ENCODE measurements around the gene ENTPD8.
A peak's percentile ranks its signal among the peaks of the same experiment; 100 is the strongest.
"Not testable (repeated sequence)": the region's sequence is repeated elsewhere in the genome, so short reads cannot be mapped to it uniquely, and the experiment has no call there.

ENTPD8 gene

GRCh38 chr9:137479892-137480685 lies 38.9 kb upstream of the ENTPD8 start:
- Mint-ChIP-seq H3K4me1 (ENCODE audit: low read depth) (no peaks in the 10 kb centered on the region), H3K9me3 (ENCODE audit: low read depth) (peaks cover 8% of the 10 kb centered on the region), H3K27me3 (no peaks in the 10 kb centered on the region), H3K36me3 (peaks cover 8% of the 10 kb centered on the region), H3K27ac (no peak overlapping the region), H3K4me3 (no peak overlapping the region)

- Mint-ChIP-seq H3K4me3 (no peak overlapping the region), H3K36me3 (peaks cover 11% of the 10 kb centered on the region), H3K4me1 (ENCODE audit: low read depth) (no peaks in the 10 kb centered on the region), H3K9me3 (ENCODE audit: low read depth) (peaks cover 8% of the 10 kb centered on the region), H3K27me3 (no peaks in the 10 kb centered on the region), H3K27ac (no peak overlapping the region)
These were observed 38.1 kb upstream of the ENTPD8 start for GRCh38 chr9:137478962-137479861.

- H3K36me3 Mint-ChIP-seq = peaks cover 11% of the 10 kb centered on the region
- H3K9me3 Mint-ChIP-seq (ENCODE audit: low read depth) = peaks cover 8% of the 10 kb centered on the region
- no peaks in the 10 kb centered on the region for H3K27me3 Mint-ChIP-seq
- no peaks in the 10 kb centered on the region for H3K4me1 Mint-ChIP-seq (ENCODE audit: low read depth)
- H3K27ac Mint-ChIP-seq = no peak overlapping the region
- H3K4me3 Mint-ChIP-seq = no peak overlapping the region
These were observed 37.4 kb upstream of the ENTPD8 start for GRCh38 chr9:137478613-137478961.

GRCh38 chr9:137477778-137478612 lies 36.8 kb upstream of the ENTPD8 start:
- H3K36me3 Mint-ChIP-seq = peaks cover 11% of the 10 kb centered on the region
- H3K4me3 Mint-ChIP-seq = no peak overlapping the region
- no peaks in the 10 kb centered on the region for H3K27me3 Mint-ChIP-seq
- peaks cover 8% of the 10 kb centered on the region for H3K9me3 Mint-ChIP-seq (ENCODE audit: low read depth)
- no peaks in the 10 kb centered on the region for H3K4me1 Mint-ChIP-seq (ENCODE audit: low read depth)
- no peak overlapping the region for H3K27ac Mint-ChIP-seq

GRCh38 chr9:137476856-137477255 lies 35.7 kb upstream of the ENTPD8 start:
- peaks cover 8% of the 10 kb centered on the region for H3K9me3 Mint-ChIP-seq (ENCODE audit: low read depth)
- H3K4me1 Mint-ChIP-seq (ENCODE audit: low read depth) = no peaks in the 10 kb centered on the region
- H3K36me3 Mint-ChIP-seq = peaks cover 11% of the 10 kb centered on the region
- H3K4me3 Mint-ChIP-seq = no peak overlapping the region
- no peaks in the 10 kb centered on the region for H3K27me3 Mint-ChIP-seq
- H3K27ac Mint-ChIP-seq = no peak overlapping the region

- H3K36me3 Mint-ChIP-seq = peaks cover 12% of the 10 kb centered on the region
- no peak overlapping the region for H3K4me3 Mint-ChIP-seq
- peaks cover 8% of the 10 kb centered on the region for H3K9me3 Mint-ChIP-seq (ENCODE audit: low read depth)
- no peaks in the 10 kb centered on the region for H3K27me3 Mint-ChIP-seq
- H3K4me1 Mint-ChIP-seq (ENCODE audit: low read depth) = peaks cover 5% of the 10 kb centered on the region
- H3K27ac Mint-ChIP-seq = no peak overlapping the region
These were observed 34.5 kb upstream of the ENTPD8 start for GRCh38 chr9:137475666-137476065.

GRCh38 chr9:137474271-137474670 lies 33.1 kb upstream of the ENTPD8 start:
- Mint-ChIP-seq H3K4me1 (ENCODE audit: low read depth) (peaks cover 14% of the 10 kb centered on the region), H3K36me3 (peaks cover 12% of the 10 kb centered on the region), H3K9me3 (ENCODE audit: low read depth) (peaks cover 8% of the 10 kb centered on the region), H3K27ac (no peak overlapping the region), H3K4me3 (no peak overlapping the region), H3K27me3 (no peaks in the 10 kb centered on the region)

- H3K4me1 Mint-ChIP-seq (ENCODE audit: low read depth) = peaks cover 15% of the 10 kb centered on the region
- H3K36me3 Mint-ChIP-seq = peaks cover 7% of the 10 kb centered on the region
- H3K9me3 Mint-ChIP-seq (ENCODE audit: low read depth) = peaks cover 3% of the 10 kb centered on the region
- H3K27me3 Mint-ChIP-seq = no peaks in the 10 kb centered on the region
- peak overlapping the region; percentile 45 for H3K4me3 Mint-ChIP-seq
- no peak overlapping the region for H3K27ac Mint-ChIP-seq
These were observed 29.6 kb upstream of the ENTPD8 start for GRCh38 chr9:137470785-137471184.

GRCh38 chr9:137467896-137468295 lies 26.7 kb upstream of the ENTPD8 start:
- Mint-ChIP-seq H3K9me3 (ENCODE audit: low read depth) (no peaks in the 10 kb centered on the region), H3K4me1 (ENCODE audit: low read depth) (peaks cover 17% of the 10 kb centered on the region), H3K4me3 (no peak overlapping the region), H3K27ac (no peak overlapping the region), H3K36me3 (peaks cover 2% of the 10 kb centered on the region), H3K27me3 (no peaks in the 10 kb centered on the region)

- Mint-ChIP-seq H3K4me3 (no peak overlapping the region), H3K9me3 (ENCODE audit: low read depth) (no peaks in the 10 kb centered on the region), H3K36me3 (peaks cover 2% of the 10 kb centered on the region), H3K27me3 (no peaks in the 10 kb centered on the region), H3K27ac (no peak overlapping the region), H3K4me1 (ENCODE audit: low read depth) (peaks cover 21% of the 10 kb centered on the region)
These were observed 26.0 kb upstream of the ENTPD8 start for GRCh38 chr9:137467161-137467581.

GRCh38 chr9:137466389-137467085 lies 25.4 kb upstream of the ENTPD8 start:
- not testable (repeated sequence) for H3K27ac Mint-ChIP-seq

GRCh38 chr9:137465720-137466388 lies 24.7 kb upstream of the ENTPD8 start:
- H3K36me3 Mint-ChIP-seq = peaks cover 1% of the 10 kb centered on the region
- no peak overlapping the region for H3K4me3 Mint-ChIP-seq
- H3K9me3 Mint-ChIP-seq (ENCODE audit: low read depth) = no peaks in the 10 kb centered on the region
- no peaks in the 10 kb centered on the region for H3K27me3 Mint-ChIP-seq
- peaks cover 22% of the 10 kb centered on the region for H3K4me1 Mint-ChIP-seq (ENCODE audit: low read depth)
- no peak overlapping the region for H3K27ac Mint-ChIP-seq

More at GRCh38 chr9:137466389-137467085, 25.4 kb upstream of the ENTPD8 start:
- H3K27me3 Mint-ChIP-seq; H3K36me3 Mint-ChIP-seq; H3K9me3 Mint-ChIP-seq (ENCODE audit: low read depth); H3K4me3 Mint-ChIP-seq: not testable (repeated sequence)
- peaks cover 20% of the 10 kb centered on the region for H3K4me1 Mint-ChIP-seq (ENCODE audit: low read depth)

- no peaks in the 10 kb centered on the region for H3K9me3 Mint-ChIP-seq (ENCODE audit: low read depth)
- peaks cover 19% of the 10 kb centered on the region for H3K4me1 Mint-ChIP-seq (ENCODE audit: low read depth)
- no peak overlapping the region for H3K4me3 Mint-ChIP-seq
- no peaks in the 10 kb centered on the region for H3K36me3 Mint-ChIP-seq
- no peaks in the 10 kb centered on the region for H3K27me3 Mint-ChIP-seq
- no peak overlapping the region for H3K27ac Mint-ChIP-seq
These were observed 24.0 kb upstream of the ENTPD8 start for GRCh38 chr9:137465000-137465719.

Measured in activated naive CD8-positive, alpha-beta T cell (primary cell).